ENCODE results near the gene TSPAN3. TPM values are rescaled to one million over a fixed set of nuclear protein-coding genes. Genes with fewer than 3 reads are reported as not detected.

TSPAN3 gene
- total and polyA plus RNA-seq, 2 donors (not counting 3 experiments of a cell fraction or from before 2014, with no cell fraction given), result 215 to 606 TPM

- no peak overlapping the region for H3K27ac ChIP-seq (ENCODE audit: insufficient read depth, low read depth, low read length)
- peak overlapping the region; percentile 1 for H3K9ac ChIP-seq (replicated peaks; ENCODE audit: extremely low read depth, insufficient read depth, low read length)
- H4K20me1 ChIP-seq (replicated peaks; ENCODE audit: control insufficient read depth, extremely low read depth, insufficient read depth, low read length), result no peaks in the 10 kb centered on the region
- CTCF ChIA-PET, result interaction anchor here (0.6 to 4.3 kb wide), 7 partner anchors 11 to 522 kb away, joined by 3 to 45 read pairs (median 3); no protein-coding TSS in a partner anchor
- TF ChIP-seq MYC (IDR thresholded peaks at IDR 0.05; ENCODE audit: low read depth, low read length) (no peak), GATA2 (IDR thresholded peaks at IDR 0.05; ENCODE audit: insufficient read depth, insufficient read length, low read depth, low read length) (no peak), EZH2 (IDR thresholded peaks at IDR 0.05; ENCODE audit: borderline replicate concordance, low read depth, low read length, severe bottlenecking) (no peak), MAX (IDR thresholded peaks at IDR 0.05; ENCODE audit: insufficient read depth, insufficient read length) (no peak), POLR2AphosphoS5 (IDR thresholded peaks at IDR 0.05; ENCODE audit: insufficient read depth, low read depth, low read length) (no peak), FOS (IDR thresholded peaks at IDR 0.05; ENCODE audit: borderline replicate concordance, insufficient read depth, low read length) (no peak), JUN (IDR thresholded peaks at IDR 0.05; ENCODE audit: borderline replicate concordance, insufficient read depth, insufficient read length, low read depth) (no peak), POLR2A (IDR thresholded peaks at IDR 0.05; ENCODE audit: low read depth, low read length) (no peak), CTCF (IDR thresholded peaks at IDR 0.05; ENCODE audit: extremely low read depth in 1 of 2, insufficient read depth in 1 of 2, low read depth in 1 of 2, low read length in 2 of 2) (no peak)
- BruUV-seq (replicated peaks), result no TSS peak
- H2AFZ ChIP-seq (ENCODE audit: low read depth, low read length), result peak overlapping the region; percentile 10
- no peak overlapping the region for H3K4me2 ChIP-seq (ENCODE audit: insufficient read depth, low read length)
- no peaks in the 10 kb centered on the region for H3K27me3 ChIP-seq (ENCODE audit: control insufficient read depth in 2 of 2, insufficient read depth in 2 of 2, low read length in 2 of 2)
- H3K4me3 ChIP-seq (replicated peaks in 1 of 3; ENCODE audit: insufficient read depth in 1 of 3, low read depth in 1 of 3, low read length in 3 of 3), result no peak overlapping the region
- peaks cover 8% of the 10 kb centered on the region for H3K4me1 ChIP-seq (ENCODE audit: control insufficient read depth, extremely low read depth, insufficient read depth, low read length)
- POLR2A ChIA-PET, result no interaction called here
- DNase-seq (ENCODE audit: low read depth, low spot score) (no peak), FAIRE-seq (peak; percentile 18)
- no peaks in the 10 kb centered on the region for H3K9me3 ChIP-seq (replicated peaks; ENCODE audit: control insufficient read depth, insufficient read depth, low read length)
- H3K9me1 ChIP-seq (replicated peaks; ENCODE audit: control insufficient read depth, extremely low read depth, insufficient read depth, low read length), result no peaks in the 10 kb centered on the region
- intact Hi-C loops (cut with micrococcal nuclease) (loop anchor here (5.0 kb wide), 3 partner anchors 165 to 830 kb away; no protein-coding TSS in a partner anchor), dilution Hi-C loops (cut with MboI; ENCODE audit: extremely low pct_ligation_motif_present, low sequenced_read_pairs) (no loop called here)
- no peaks in the 10 kb centered on the region for H3K79me2 ChIP-seq (ENCODE audit: control insufficient read depth, insufficient read depth, low read length)
- no peaks in the 10 kb centered on the region for H3K36me3 ChIP-seq (ENCODE audit: control insufficient read depth in 2 of 2, extremely low read depth in 1 of 2, insufficient read depth in 2 of 2, low read length in 2 of 2)
These were observed 49.0 kb downstream of the TSPAN3 start for GRCh38 chr15:77021803-77022381.

All from endothelial cell of umbilical vein (primary cell).